Heart right ventricle (tissue), 16 donors: ENCODE measurements around the gene LPO. TPM values are rescaled to one million over a fixed set of nuclear protein-coding genes. Genes with fewer than 3 reads are reported as not detected.
A peak's percentile ranks its signal among the peaks of the same experiment; 100 is the strongest.

Experiments
- ATAC-seq, 8 donors: fragments of 200-7000 bp; cut with Tn5 transposase; one replicate each; pipeline ENCODE4 v1.9.1; 2020; ENCODE audit warnings: mild to moderate bottlenecking in 8 of 8, moderate library complexity in 8 of 8, moderate number of reproducible peaks in 1 of 8
- DNase-seq, 2 donors: peaks; one replicate each; pipeline ENCODE4 v3.0.0-alpha.2; 2020
- H3K27ac ChIP-seq, 10 donors: fragments of 200-600 bp; sonication (generic) in 2 of 10; one replicate each; pipeline versions ENCODE4 v1.5.0 to v1.8.0; 2020 to 2022; ENCODE audit warnings: mild to moderate bottlenecking in 3 of 10
- H3K27me3 ChIP-seq, 7 donors: fragments of 200-600 bp; one replicate each; pipeline ENCODE4 v1.8.0; 2021 to 2022; ENCODE audit warnings: mild to moderate bottlenecking in 2 of 7
- H3K36me3 ChIP-seq, 9 donors: fragments of 200-600 bp; sonication (generic) in 1 of 9; one replicate each; pipeline versions ENCODE4 v1.5.0 to v1.8.0; 2020 to 2022; ENCODE audit warnings: mild to moderate bottlenecking in 2 of 9
- H3K4me1 ChIP-seq, 9 donors: fragments of 200-600 bp; sonication (generic) in 1 of 9; one replicate each; pipeline versions ENCODE4 v1.5.0 to v1.8.0; 2020 to 2022; ENCODE audit warnings: mild to moderate bottlenecking in 4 of 9
- H3K4me3 ChIP-seq, 10 donors: fragments of 200-600 bp; sonication (generic) in 2 of 10; one replicate each; pipeline versions ENCODE4 v1.5.0 to v1.8.0; 2020 to 2022; ENCODE audit warnings: mild to moderate bottlenecking in 7 of 10, moderate library complexity in 2 of 10
- H3K9me3 ChIP-seq, 11 donors: fragments of 200-600 bp in 10 of 11; sonication (generic) in 2 of 11; one replicate each; pipeline versions ENCODE4 v1.5.0 to v1.8.0; 2013 to 2022; ENCODE audit warnings: mild to moderate bottlenecking in 2 of 11, control low read depth in 1 of 11, moderate library complexity in 1 of 11
- CTCF ChIP-seq, 9 donors: fragments of 200-600 bp; sonication (generic) in 2 of 9; IDR thresholded peaks; one replicate each; pipeline versions ENCODE4 v1.5.0 to v1.8.0; 2021 to 2022; ENCODE audit warnings: antibody characterized with exemption in 9 of 9, mild to moderate bottlenecking in 5 of 9, moderate library complexity in 1 of 9
- WGBS, 2 donors: extraction: QIAGEN DNeasy Blood & Tissue Kit; methylation state at CpG; one replicate each; pipeline ENCODE4 v1.1.7; 2013; ENCODE audit warnings: inconsistent platforms in 1 of 2; 5-methylcytosine and 5-hydroxymethylcytosine counted together
- intact Hi-C, 10 donors: fragments of 100-400 bp; cut with DNase I; formaldehyde crosslinking; loops; one replicate each; pipeline versions ENCODE4 v1.11.1 to v1.14.2; 2022
- polyA plus RNA-seq, 2 donors: library from polyadenylated mRNA; stranded (reverse); fragments of 200-250 nt; gene quantifications; one replicate each; pipeline ENCODE4 v1.2.3, GENCODE V29; 2013
- total RNA-seq, 10 donors: library from RNA; stranded (reverse); fragmentation: NEBNext Ultra II Directional in 3 of 10; extraction: Animal tissue kit (Norgen Biotek cat#: 25700) in 3 of 10; gene quantifications; one replicate each; pipeline versions ENCODE4 v1.2.1 to v1.2.4, GENCODE V29; 2021 to 2023
- donor health status: Arrhythmogenic right ventricular cardiomyopathy.
- donor health status: ischemic (EF 13 %, LVEDD 7.1; RV severe dilation, severe dysfunction).
- donor health status: healthy with polysubstance abuse.
- donor health status: DM: no; HTN: yes; CAD: no.
- donor health status: DM: no; HTN: no; CAD: no.
- donor health status: ischemic (EF 25% LVEDD 6.9; RV normal size, moderate dysfunction).
- donor health status: ischemic (EF 25% LVEDD 5.7; RV mildly dilated, moderate dysfunction).
- donor health status: healthy.
- donor health status: DM: yes; HTN: yes; CAD: no.
- donor health status: Ischemic cardiomyopathy.
- donor health status: ischemic (EF 35%, LVEDD 5.7; RV mildly dilated, moderate dysfunction).
- donor health status: nonischemic (EF 11% LVEDD 7.7; RV severe dilation, severe dysfunction).
- donor health status: DM: yes; HTN: yes; CAD: no.
- donor health status: PGD.
- donor health status: ischemic (EF 29% LVEDD 5.4; RV normal size, mild dysfunction).
- donor health status: nonischemic (EF 23%, LVEDD 6.1; RV moderate dilation, normal function).

Gene LPO
- total and polyA plus RNA-seq, 12 donors, result not detected

- intact Hi-C loops, result no loop called here
- peaks cover 0 to 10% (median 1%) of the 10 kb centered on the region in 9 donors for H3K4me1 ChIP-seq
Measured at GRCh38 chr17:58273453-58274104, 35.2 kb downstream of the LPO start.

GRCh38 chr17:58275417-58275816 is 37.0 kb downstream of the LPO start:
- 87 to 89% methylated on average over 10 of the region's 10 CpGs for WGBS, 2 donors
- peaks cover 0 to 34% (median 17%) of the 10 kb centered on the region in 7 donors for H3K27me3 ChIP-seq
- ATAC-seq (no peak), DNase-seq (no peak)
- H3K36me3 ChIP-seq, result no peaks in the 10 kb centered on the region
- H3K27ac ChIP-seq, result no peak overlapping the region
- no peaks in the 10 kb centered on the region for H3K9me3 ChIP-seq
- intact Hi-C loops, result loop anchor here in 1 of 10 donors (5.0 kb wide), 1 partner anchor 973 kb away; no protein-coding TSS in a partner anchor
- H3K4me1 ChIP-seq, result peaks cover 0 to 23% (median 11%) of the 10 kb centered on the region in 9 donors
- no peak overlapping the region for H3K4me3 ChIP-seq
- no peak for TF ChIP-seq CTCF (IDR thresholded peaks at IDR 0.05)

More at GRCh38 chr17:58273453-58274104, 35.2 kb downstream of the LPO start:
- no peak for TF ChIP-seq CTCF (IDR thresholded peaks at IDR 0.05)
- H3K36me3 ChIP-seq, result no peaks in the 10 kb centered on the region
- DNase-seq, result no peak
- H3K9me3 ChIP-seq, result no peaks in the 10 kb centered on the region
- no peak overlapping the region for H3K4me3 ChIP-seq
- peaks cover 0 to 24% (median 6%) of the 10 kb centered on the region in 7 donors for H3K27me3 ChIP-seq
- H3K27ac ChIP-seq, result no peak overlapping the region
- WGBS, 2 donors, result 87 to 88% methylated on average over 15 of the region's 15 CpGs
- no peak for ATAC-seq

- DNase-seq (no peak), ATAC-seq (no peak)
- H3K27ac ChIP-seq, result no peak overlapping the region
- 53 to 57% methylated on average over 2 of the region's 2 CpGs for WGBS, 2 donors
- H3K9me3 ChIP-seq, result no peaks in the 10 kb centered on the region
- H3K36me3 ChIP-seq, result no peaks in the 10 kb centered on the region
- no peak for TF ChIP-seq CTCF (IDR thresholded peaks at IDR 0.05)
- peaks cover 0 to 23% (median 11%) of the 10 kb centered on the region in 9 donors for H3K4me1 ChIP-seq
- intact Hi-C loops, result loop anchor here in 1 of 10 donors (5.0 kb wide), 1 partner anchor 974 kb away; no protein-coding TSS in a partner anchor
- no peak overlapping the region for H3K4me3 ChIP-seq
- H3K27me3 ChIP-seq, result peaks cover 0 to 42% (median 22%) of the 10 kb centered on the region in 7 donors
Measured at GRCh38 chr17:58276423-58276822, 38.0 kb downstream of the LPO start.

GRCh38 chr17:58277107-58277801 is 38.9 kb downstream of the LPO start:
- ATAC-seq, result no peak
- Histone ChIP-seq H3K4me3 (no peak overlapping the region), H3K4me1 (peaks cover 0 to 23% (median 11%) of the 10 kb centered on the region in 9 donors), H3K27me3 (peaks cover 0 to 49% (median 22%) of the 10 kb centered on the region in 7 donors), H3K9me3 (no peaks in the 10 kb centered on the region), H3K36me3 (no peaks in the 10 kb centered on the region), H3K27ac (no peak overlapping the region)
- TF ChIP-seq CTCF (IDR thresholded peaks at IDR 0.05), result peak in 5 of 9 donors; percentile 21 to 47 (median 31)
- intact Hi-C loops, result loop anchor here in 1 of 10 donors (5.0 kb wide), 1 partner anchor 975 kb away; no protein-coding TSS in a partner anchor
- 63 to 70% methylated on average over 5 of the region's 5 CpGs for WGBS, 2 donors
- no peak for DNase-seq
